PC-9 (cell line): ENCODE measurements around the gene SLC35B2.

Experiments used
- EZH2 ChIP-seq: fragments of 200-600 bp; sonication (generic); IDR thresholded peaks from 2 replicates; pipeline ENCODE4 v1.8.0; 2017; ENCODE audit warnings: antibody characterized with exemption, low read depth
- TF ChIP-seq, protein P1 (sequence below): fragments of 200-600 bp; sonication (generic); conservative IDR thresholded peaks from 2 replicates; pipeline ENCODE4 v1.6.1; 2017; ENCODE audit warnings: mixed run types, antibody characterized with exemption, mild to moderate bottlenecking, moderate library complexity

- TF ChIP-seq, protein P1, sequence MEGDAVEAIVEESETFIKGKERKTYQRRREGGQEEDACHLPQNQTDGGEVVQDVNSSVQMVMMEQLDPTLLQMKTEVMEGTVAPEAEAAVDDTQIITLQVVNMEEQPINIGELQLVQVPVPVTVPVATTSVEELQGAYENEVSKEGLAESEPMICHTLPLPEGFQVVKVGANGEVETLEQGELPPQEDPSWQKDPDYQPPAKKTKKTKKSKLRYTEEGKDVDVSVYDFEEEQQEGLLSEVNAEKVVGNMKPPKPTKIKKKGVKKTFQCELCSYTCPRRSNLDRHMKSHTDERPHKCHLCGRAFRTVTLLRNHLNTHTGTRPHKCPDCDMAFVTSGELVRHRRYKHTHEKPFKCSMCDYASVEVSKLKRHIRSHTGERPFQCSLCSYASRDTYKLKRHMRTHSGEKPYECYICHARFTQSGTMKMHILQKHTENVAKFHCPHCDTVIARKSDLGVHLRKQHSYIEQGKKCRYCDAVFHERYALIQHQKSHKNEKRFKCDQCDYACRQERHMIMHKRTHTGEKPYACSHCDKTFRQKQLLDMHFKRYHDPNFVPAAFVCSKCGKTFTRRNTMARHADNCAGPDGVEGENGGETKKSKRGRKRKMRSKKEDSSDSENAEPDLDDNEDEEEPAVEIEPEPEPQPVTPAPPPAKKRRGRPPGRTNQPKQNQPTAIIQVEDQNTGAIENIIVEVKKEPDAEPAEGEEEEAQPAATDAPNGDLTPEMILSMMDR: no peak
- no peak for TF ChIP-seq EZH2
These were observed 1.6 kb upstream of the SLC35B2 start for GRCh38 chr6:44258921-44259320.
